ENCODE results near the gene TBC1D9. TPM values are rescaled to one million over a fixed set of nuclear protein-coding genes. Genes with fewer than 3 reads are reported as not detected.

Gene TBC1D9
- total and polyA plus RNA-seq, 10 of the 15 experiments (the other 5 are each of a cell fraction or from before 2014, with no cell fraction given): 0.87 to 14.9 (median 7.1) TPM

- Histone ChIP-seq H3K27me3 (replicated peaks in 1 of 2; ENCODE audit: control insufficient read depth in 2 of 2, insufficient read depth in 2 of 2, low read length in 1 of 2) (no peaks in the 10 kb centered on the region), H3K9me3 (replicated peaks; ENCODE audit: control insufficient read depth, insufficient read depth, low read length) (no peaks in the 10 kb centered on the region), H3K9ac (ENCODE audit: control insufficient read depth, insufficient read depth, low read length) (no peak overlapping the region), H3K4me1 (ENCODE audit: control insufficient read depth, insufficient read depth, low read length) (no peaks in the 10 kb centered on the region), H3K4me3 (no peak overlapping the region), H4K20me1 (ENCODE audit: control insufficient read depth, insufficient read depth) (no peaks in the 10 kb centered on the region), H2AFZ (ENCODE audit: control insufficient read depth, low read depth, low read length) (no peak overlapping the region), H3K36me3 (ENCODE audit: control insufficient read depth in 2 of 2, insufficient read depth in 2 of 2, low read length in 1 of 2) (no peaks in the 10 kb centered on the region; a peak in 1 of 4 replicates), H3K79me2 (ENCODE audit: control insufficient read depth, insufficient read depth, low read length) (no peaks in the 10 kb centered on the region), H3K4me2 (ENCODE audit: control insufficient read depth, insufficient read depth) (no peak overlapping the region), H3K27ac (ENCODE audit: control insufficient read depth, insufficient read depth) (no peak overlapping the region)
- intact Hi-C loops (cut with micrococcal nuclease; ENCODE audit: unreplicated experiment): no loop called here
- ChIA-PET RAD21 (ENCODE audit: unreplicated experiment) (no interaction called here), SMC1A (ENCODE audit: uncharacterized antibody, unreplicated experiment) (no interaction called here), CTCF (interaction anchor here (1.0 kb wide), 1 partner anchor 14 kb away, joined by 3 read pairs; no protein-coding TSS in a partner anchor), POLR2A (no interaction called here)
- WGBS (ENCODE audit: insufficient coverage, insufficient replicate concordance, low lambda C conversion rate, missing lambda C conversion rate): 40% methylated on average over 8 of the region's 8 CpGs
- DNase-seq (ENCODE audit: low read depth, low spot score) (no peak), ATAC-seq (no peak), FAIRE-seq (no peak)
- TF ChIP-seq CHD1 (IDR thresholded peaks at IDR 0.05; ENCODE audit: low read depth, low read length) (no peak), ASH2L (IDR thresholded peaks at IDR 0.05; ENCODE audit: borderline replicate concordance, low read depth) (no peak), IKZF2 (IDR thresholded peaks at IDR 0.05) (no peak), STAT1 (conservative IDR thresholded peaks at IDR 0.05) (no peak), PRDM15 (CRISPR knock-in tag; IDR thresholded peaks at IDR 0.05) (no peak), ZBTB33 (IDR thresholded peaks at IDR 0.05) (no peak), HCFC1 (IDR thresholded peaks at IDR 0.05; ENCODE audit: low read length) (no peak), YY1 (IDR thresholded peaks at IDR 0.05; ENCODE audit: low read depth, low read length) (no peak), EZH2 (IDR thresholded peaks at IDR 0.05; ENCODE audit: borderline replicate concordance, control insufficient read depth, low read depth, low read length) (no peak), ELK1 (IDR thresholded peaks at IDR 0.05; ENCODE audit: low read depth, low read length) (no peak), MEF2A (IDR thresholded peaks at IDR 0.05; ENCODE audit: insufficient read depth, low read depth, low read length) (no peak), GATAD2B (conservative IDR thresholded peaks at IDR 0.05; ENCODE audit: low read depth) (no peak)
- in situ Hi-C loops (cut with MboI): no loop called here
- no TSS peak for BruUV-seq (replicated peaks)
Observed at GRCh38 chr4:140653718-140654494, 102.3 kb downstream of the TBC1D9 start.
